NCI-H1436 treated with DMSO at 0.1 percent for 48 hours (cell line): ENCODE measurements around the gene MIAT.
"Not testable (repeated sequence)": the region's sequence is repeated elsewhere in the genome, so short reads cannot be mapped to it uniquely, and the experiment has no call there.

Source experiments
- DNase-seq: peaks from one replicate; lab custom pipeline; 2025; lab: John Stamatoyannopoulos, UW

Gene MIAT

DNA sequence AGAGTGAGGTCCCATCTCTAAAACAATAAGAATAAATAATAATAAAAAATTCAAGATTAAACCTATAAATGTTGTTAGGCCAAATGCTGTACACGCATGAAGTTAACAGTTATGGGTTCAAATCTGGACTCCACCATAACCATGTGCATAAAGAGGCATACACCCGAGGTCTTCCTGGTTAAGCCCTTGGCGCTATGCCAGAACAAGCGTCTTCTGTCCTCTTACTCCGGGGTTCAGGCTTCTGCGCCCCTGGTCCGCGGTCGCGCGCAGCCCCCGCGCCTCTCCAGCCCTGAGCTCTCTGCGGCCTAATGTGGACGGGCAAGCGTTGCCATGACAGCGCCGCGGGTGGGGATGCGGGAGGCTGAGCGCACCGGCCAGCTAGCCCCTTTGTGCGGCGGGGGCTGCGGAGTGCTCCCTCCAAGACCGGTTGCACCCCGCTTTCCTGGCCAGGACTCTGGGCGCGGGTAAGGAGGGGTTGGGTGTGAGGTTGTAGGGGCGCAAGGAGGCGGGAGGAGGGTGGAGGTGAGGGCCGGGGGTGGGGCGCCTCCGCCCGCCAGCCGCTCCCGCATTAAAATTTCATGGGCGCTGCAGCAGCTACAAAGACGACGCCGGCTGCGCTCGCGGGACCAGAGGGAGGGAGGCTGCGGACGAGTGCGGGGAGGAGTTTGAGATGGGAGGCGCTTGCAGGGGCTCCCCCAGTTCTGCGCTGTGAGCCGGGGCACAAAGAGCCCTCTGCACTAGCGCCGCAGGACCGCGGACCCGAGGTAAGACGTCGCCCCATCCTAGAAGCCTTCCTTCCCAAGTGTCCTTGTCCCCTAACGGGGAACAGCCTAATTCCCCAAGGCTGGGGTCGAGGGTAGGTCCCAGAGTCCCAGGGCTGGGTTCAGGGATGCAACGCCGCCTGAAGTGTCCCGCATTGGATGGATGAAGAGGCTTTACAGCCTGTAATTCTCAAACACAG is at the start of gene MIAT:
Gene MIAT (plus strand): TSS at position 698 of the 961 bp plus-strand sequence.
- DNase-seq: no peak

DNA sequence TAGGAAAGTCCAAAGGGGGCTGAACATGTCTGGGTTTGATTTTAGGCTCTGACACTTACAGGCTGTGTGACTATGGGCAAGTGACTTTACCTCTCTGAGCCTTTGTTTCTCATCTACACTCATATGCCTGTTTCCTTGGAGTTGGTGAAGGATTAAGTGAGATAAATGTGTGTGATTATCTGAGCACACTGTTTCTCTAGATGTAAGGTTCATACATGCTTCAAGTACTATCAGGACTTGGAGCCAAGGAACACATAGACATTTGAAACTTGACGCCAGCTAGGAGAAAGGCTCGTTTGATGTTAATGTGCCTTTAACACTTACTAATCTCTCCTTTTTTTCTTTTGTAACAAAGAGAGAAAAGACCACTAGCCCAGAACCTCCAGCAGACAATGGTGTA is 49.3 kb upstream of the MIAT start:
- no peak for DNase-seq

DNA sequence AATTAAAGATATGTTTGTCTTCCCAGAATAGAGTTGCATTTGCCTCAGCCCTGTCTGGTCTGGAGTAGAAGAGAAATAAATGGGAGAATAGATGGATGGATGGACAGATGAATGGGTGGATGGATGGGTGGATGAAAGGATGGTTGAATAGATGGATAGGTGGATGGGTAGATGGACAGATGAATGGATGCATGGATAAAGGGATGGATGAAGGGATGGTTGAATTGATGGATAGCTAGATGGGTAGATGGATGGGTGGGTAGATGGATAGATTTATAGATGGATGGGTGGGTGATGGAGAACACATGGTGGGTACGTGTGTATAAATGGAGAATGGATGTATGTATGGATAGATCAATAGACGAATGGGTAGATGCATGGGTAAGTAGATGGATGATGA is 48.1 kb upstream of the MIAT start:
- no peak for DNase-seq

DNA sequence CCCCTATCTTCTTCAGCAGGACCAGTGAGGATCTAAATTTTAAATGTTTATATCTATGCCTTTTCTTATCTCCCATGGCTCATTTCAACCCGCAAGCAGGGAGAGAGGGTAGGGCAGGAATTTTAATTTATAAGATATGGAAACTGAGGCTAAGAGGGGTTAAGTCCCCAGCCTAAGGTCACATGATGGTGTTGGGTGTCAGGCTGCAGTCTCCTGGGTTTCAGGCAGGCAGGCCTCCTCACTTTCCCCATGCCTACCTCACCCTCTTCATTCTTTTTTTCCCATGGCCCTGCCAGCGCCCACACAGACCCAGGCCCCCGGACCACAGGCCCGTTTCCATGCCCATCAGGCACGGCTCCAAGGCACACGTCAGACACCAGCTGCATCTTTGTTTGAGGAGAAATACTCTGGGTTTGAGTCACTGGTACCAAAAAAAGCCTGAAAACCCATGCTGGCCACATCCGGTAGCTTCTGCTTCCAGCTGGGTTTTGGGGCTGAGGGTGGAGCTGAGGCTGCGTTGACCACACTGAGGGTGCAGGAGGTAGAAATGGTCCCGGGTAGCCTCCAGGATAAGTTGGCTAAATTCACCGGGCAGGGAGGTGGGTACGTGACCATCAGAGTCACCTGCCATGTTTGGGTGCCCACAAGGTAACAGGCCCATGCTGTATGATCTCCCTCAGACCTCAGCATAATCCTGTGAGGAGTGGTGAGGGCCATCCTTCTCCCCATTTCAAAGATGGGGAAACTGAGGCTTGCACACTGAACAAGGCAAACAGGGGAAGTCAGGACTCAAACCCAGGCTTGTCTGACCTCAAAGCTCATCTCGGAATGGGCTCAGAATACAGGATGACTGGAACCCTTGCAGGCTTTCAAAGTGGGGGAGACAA is 47.1 kb upstream of the MIAT start:
- DNase-seq: no peak

DNA sequence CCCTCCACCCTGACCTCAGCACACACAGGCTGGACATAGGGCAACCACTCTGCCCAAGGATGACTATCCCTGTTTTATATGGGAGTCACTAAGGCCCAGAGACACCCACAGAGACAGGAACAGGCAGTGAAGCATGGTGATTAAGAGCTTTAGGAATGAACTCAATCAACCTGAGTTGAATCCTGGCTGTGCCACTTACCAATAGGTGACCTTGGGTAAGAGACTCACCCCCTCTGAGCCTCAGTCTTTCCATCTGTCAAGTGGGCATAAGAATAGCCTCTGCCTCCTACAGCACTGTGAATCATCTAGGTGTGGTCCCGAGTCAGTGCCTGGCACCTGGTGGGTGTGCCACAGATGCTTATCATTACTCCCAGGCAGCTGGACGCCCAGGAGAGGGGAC is 46.4 kb upstream of the MIAT start:
- no peak for DNase-seq

DNA sequence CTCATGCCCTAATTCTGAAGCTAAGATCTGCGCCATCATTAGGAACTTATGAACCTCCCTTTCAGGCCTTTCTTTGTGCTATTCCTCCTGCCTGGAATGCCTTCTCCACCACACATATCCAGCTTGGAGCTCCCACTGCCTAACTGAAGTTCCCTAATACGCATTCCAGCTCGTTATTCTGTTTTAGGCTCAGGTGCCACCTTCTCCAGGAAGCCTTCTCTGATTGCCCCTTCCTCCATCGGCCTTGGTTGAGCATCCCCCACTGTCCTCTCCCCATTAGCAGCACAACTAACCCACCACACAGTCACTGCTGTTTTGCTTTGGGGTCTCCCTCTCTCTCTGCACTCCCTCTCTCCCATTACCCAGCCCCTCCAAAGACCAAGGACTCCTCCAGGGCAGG is 44.7 kb upstream of the MIAT start:
- no peak for DNase-seq

DNA sequence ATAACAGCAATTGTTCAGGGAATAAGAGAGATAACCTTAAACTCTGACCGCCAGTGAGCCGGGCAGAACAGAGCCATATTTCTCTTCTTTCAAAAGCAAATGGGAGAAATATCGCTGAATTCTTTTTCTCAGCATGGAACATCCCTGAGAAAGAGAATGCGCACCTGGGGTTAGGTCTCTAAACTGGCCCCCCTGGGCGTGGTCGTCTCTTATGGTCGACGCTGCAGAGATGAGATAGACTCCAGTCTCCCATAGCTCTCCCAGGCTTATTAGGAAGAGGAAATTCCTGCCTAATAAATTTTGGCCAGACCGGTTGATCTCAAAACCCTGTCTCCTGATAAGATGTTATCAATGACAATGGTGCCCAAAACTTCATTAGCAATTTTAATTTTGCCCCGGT is 43.6 kb upstream of the MIAT start:
- DNase-seq: not testable (repeated sequence)

DNA sequence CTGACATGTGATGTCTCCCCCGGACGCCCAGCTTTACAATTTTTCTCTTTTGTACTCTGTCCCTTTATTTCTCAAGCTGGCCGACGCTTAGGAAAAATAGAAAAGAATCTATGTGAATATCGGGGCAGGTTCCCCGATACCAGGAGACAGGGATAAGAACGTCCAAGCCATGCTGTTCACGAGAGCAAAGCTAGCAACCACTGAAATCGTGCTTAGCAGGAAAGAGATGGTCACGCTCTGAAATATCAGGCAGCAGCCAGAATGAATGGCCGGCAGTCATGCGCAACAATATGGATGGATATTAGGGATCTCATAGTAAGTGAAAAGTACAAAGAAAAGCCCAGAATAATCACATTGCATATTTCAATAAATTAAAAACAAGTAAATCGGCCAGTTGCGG is 43.1 kb upstream of the MIAT start:
- no peak for DNase-seq

DNA sequence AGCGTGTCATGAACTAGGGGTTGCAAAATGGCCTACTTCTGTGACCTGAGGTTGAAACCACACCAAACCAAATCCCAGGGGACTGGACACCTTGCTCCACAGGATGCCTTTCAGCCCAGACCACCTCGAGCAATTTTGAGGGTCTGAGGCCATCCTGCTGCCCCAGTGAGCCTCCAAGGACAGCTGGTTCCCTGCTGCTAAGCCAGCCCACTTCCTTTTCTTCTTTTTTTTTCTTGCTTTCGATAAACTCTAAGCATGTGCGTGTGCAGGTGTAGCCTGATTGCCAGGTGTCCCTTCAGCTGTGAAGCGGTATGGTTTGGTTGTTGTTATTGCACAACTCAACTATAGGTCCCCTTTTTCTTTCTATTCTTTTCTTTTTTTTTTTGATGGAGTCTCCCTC is 42.2 kb upstream of the MIAT start:
- DNase-seq: no peak

DNA sequence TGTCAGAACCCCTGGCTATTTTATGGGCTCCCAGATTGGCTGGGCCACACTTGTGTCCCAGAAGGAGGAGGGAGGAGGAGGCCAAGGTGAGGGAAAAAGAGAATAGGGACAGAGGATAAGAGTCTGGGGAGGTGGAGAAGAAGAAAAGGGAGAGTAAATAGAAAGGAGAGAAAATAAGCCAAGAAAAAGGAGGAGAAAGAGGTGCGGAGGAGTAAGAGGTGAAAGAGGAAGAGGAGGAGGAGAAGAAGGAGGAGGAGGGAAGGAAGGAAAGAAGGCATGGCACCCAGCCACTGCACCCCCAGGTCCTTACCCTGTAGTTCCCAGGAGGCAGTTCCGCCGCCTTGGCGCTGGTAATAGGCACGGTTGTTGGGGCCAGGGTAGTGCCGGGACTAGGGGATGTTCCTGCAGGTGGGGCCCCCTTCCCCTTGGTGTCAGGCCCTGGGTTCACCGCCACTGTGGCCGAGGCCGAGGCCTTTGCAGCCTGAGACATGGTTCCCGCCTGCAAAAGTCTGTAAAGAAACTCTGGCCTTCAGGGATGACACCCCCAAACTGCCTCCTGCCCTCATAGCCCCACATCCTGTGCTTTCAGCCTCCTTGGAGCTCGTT is 41.5 kb upstream of the MIAT start:
- no peak for DNase-seq

DNA sequence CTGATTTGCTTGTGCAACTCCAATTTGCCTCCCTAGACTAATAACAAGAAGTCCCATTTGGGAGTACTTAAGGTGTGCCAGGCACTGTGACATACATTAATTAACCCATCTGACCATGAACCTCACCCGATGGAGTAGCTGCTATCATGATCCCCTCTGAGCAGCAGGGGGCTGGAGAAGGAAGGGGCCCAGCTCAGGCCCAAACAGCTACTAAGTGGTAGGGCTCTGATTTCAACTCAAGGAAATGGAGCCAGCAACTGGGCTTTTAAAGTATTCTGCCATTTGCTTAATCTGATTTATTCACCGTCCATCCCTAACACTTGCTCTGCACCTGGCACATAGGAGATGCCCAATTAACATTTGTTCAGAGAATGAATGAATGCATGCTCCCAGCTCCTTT is 40.7 kb upstream of the MIAT start:
- DNase-seq: no peak

DNA sequence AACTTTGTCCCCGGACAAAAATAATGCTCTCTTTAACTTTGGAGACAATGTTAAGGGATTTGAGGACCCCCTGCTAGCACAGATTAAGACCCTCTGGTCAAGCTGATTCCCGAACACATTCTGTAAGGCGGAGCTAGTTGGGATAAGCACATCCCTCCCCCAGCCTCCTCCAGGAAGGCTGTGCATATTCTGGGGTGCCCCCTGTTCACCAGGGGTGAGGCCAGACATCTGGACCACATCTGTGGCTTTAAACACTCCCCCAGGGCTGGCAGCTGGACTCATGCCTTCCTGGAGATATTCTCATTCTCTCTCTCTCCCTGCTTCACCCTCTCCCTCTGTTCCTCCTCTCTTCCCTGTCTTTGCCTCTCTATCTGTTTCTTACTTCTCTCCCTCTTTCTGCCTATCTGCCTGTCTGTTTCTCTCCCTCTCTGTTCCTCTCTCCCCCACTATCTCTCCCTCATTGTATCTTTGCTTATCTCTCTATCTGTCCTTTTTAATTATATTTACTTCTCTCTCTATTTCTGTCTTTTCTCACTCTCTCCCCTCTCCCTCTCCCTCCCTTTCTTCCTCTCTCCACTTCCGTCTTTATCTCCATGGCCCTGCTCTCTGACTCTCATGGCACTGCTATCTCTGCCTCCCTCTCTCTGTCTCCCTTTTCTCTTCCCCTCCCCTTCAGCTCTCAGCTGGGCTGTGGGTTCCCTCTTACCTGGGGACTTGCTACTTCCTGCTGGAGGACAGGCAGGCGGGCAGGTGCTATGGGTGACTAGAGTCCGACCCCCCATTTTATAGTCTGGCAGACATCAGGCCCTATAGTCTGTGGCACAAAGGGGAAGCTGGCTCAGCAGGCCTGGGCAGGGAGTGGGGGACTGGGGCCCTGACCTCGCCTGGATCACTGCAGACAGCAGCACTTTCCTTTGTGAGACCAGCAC is 39.9 kb upstream of the MIAT start, which contains the start of gene CRYBB1:
Gene CRYBB1 (minus strand): TSS at position 757 of the 929 bp plus-strand sequence. CDS start 1,708 bp downstream, outside the sequence.
- DNase-seq: no peak

DNA sequence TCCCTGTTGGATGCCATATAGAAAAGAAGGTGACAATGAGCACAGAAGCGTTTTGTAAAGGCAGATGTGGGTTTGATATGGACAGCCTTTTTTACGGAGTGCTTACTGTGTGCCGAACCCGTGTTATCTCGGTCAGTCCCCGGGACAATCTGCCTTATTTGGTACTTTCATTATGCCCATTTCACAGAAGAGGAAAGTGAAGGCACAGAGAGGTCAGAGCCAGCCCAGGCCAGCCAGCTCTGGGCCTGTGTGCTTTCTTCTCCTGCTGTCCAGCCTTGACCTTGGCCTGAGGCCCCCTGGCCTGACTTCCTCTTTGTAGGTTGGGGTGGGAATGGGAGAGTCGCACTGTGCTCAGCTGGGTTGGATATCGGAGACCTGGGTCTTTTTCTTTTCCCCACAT is 38.9 kb upstream of the MIAT start:
- DNase-seq: no peak

DNA sequence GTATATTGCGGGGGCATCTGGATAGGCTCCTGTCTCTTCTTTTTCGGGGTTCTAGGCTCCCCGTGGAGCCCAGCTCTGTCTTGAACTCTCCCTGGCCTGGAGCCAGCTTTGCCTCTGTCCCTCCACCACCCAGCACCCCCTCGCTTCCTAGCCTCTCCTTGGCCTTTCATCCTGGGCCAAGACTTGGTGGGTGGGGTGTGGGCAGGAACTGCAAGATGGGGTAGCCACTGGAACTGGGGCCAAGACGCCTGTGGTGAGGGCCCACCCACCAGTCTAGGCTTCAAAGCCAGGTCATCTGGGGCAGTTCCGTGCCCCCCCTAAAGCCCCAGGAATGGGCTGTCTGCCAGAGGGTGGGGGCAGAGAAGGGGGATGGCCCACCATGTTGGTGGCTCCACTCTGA is 37.9 kb upstream of the MIAT start:
- DNase-seq: no peak

DNA sequence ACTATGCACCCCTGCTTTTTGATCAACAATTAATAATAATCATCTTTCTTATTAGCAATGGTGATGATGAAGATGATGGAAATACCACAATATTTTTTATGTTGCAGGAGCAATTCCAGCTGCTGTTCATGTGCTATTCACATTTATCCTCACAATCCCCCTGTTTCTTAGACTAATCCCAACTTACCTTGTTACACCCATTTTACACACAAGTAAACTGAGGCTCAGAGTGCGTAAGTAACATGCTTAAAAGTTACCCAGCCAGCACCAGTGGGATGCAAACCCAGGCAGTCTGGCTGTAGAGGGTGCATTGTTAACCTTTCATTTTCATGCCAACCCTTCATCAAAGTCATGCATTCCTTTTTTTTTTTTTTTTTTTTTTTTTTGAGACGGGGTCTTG is 37.2 kb upstream of the MIAT start:
- no peak for DNase-seq

DNA sequence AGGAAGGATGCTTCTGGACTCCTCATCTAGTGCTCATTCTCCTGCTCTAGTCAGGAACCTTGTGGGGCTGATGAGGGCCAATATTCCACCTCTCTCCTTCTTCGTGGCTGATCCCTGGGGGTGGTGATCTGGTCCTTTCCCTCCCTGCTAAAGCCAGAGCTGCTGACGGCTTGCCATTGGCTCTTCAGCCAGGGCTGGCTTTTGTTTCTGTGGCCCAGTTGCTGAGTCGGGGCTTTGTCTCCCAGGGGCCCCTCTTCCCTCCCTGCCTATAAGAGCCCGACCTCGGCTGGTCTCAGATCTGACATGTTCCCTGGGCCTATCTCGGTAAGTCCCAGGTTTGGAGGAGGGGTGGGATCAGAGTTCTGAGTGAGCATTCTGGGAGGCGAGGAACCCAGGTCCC is 35.7 kb upstream of the MIAT start, which contains the start of gene CRYBA4:
Gene CRYBA4 (plus strand): TSS at position 301 of the 400 bp plus-strand sequence. CDS start 634 bp downstream, outside the sequence.
- DNase-seq: no peak

DNA sequence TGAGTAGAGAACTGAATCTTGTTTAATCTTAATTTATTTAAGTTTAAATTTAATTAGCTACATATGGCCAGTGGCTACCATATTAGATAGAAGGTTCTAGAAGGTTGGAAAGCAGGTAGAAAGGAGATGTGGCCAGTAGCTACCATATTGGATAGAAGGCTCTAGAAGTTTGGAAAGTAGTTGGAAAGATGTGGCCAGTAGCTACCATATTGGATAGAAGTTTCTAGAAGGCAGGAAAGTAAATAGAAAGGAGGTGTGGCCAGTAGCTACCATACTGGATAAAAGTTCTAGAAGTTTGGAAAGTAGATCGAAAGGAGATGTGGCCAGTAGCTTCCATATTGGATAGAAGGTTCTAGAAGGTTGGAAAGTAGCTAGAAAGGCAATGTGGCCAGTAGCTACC is 33.4 kb upstream of the MIAT start:
- DNase-seq: no peak

DNA sequence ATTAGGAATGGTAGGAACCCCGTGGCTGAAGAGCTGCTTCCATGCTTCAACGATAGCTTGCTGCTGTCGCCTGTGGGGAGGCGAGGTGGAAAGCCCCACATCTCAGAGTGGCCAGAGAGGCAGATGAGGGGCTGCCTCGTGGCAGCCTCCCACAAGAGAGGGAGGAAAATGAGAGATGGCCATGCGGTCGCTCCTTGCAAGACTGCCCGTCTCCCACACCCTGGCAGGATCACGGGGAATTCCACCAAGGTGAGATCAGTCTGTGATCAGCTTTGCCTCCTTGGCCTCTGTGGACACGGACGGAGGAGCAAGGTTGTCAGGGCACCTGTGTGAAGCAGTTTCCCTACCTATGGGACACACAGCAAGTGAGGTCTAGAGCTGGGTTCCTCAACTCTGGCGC is 32.6 kb upstream of the MIAT start:
- no peak for DNase-seq

DNA sequence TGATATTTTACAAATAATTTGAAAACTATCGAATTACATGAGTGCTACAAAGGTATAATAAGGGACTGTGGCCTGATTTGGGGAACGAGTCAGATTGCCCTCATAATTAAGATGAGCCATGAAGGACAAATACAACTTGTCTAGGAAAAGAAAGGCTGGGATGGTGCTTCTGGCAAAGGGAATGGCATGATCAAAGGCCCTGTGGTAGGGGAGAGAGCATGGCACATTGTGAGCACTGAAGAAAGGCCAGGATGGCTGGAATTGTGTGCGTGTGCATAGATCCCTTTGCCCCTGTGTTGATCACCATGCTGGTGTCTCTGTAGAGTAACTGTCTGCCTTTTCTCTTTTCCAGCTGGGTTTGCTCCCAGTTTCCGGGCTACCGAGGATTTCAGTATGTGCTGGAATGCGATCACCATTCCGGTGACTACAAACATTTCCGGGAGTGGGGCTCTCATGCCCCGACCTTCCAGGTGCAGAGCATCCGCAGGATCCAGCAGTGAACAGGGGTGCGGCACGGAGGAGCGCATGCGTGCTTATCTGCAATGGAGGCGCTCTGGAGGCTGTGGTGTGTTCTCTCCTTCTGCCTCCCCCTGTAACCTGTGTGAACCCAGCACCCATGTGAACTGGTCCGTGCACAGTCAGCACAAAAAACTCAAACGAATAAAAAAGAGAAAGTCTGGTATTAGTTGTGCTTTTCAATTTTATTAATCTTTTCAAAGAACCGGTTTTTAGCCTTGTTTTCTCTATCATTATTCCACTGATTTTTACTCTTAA is 27.2 kb upstream of the MIAT start:
- no peak for DNase-seq

DNA sequence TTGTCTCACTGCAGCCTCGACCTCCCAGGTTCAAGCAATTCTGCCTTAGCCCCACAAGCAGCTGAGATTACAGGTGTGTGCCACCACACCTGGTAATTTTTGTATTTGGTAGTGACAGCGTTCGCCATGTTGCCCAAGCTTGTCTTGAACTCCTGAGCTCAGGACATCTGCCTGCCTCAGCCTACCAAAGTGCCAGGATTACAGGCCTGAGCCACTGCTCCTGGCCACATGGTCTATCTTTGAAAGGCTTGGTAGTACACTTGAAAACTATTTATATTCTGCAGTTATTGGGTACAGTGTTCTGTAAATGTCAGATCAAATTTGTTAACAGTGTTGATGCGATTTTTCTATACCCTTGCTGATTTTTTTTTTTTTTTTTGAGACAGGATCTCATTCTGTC is 26.1 kb upstream of the MIAT start:
- no peak for DNase-seq
